Uterus (tissue), 4 donors: ENCODE results near the gene PLA2G15. TPM values are rescaled to one million over a fixed set of nuclear protein-coding genes. Genes with fewer than 3 reads are reported as not detected.
A peak's percentile ranks its signal among the peaks of the same experiment; 100 is the strongest.

Experiments used
- DNase-seq, 2 donors: peaks; one replicate each; pipeline ENCODE4 v3.0.0-alpha.2; 2019 to 2020
- H3K27ac ChIP-seq, 2 donors: fragments of 200-600 bp; sonication (generic); 1 replicate in 1 of 2; 2 replicates in 1 of 2; pipeline ENCODE4 v1.5.1; 2016 to 2018
- H3K27me3 ChIP-seq, 2 donors: fragments of 200-600 bp; sonication (generic); one replicate each; pipeline ENCODE4 v1.5.1; 2018 to 2019; ENCODE audit warnings: control low read depth in 1 of 2
- H3K36me3 ChIP-seq, 2 donors: fragments of 200-600 bp; sonication (generic); one replicate each; pipeline ENCODE4 v1.5.1; 2019; ENCODE audit warnings: control low read depth in 1 of 2
- H3K4me1 ChIP-seq, 2 donors: fragments of 200-600 bp; sonication (generic); one replicate each; pipeline ENCODE4 v1.5.1; 2018 to 2019; ENCODE audit warnings: control low read depth in 1 of 2
- H3K4me3 ChIP-seq, 2 donors: fragments of 200-600 bp; sonication (generic); 1 replicate in 1 of 2; 2 replicates in 1 of 2; pipeline ENCODE4 v1.5.1; 2018 to 2019; ENCODE audit warnings: mild to moderate bottlenecking in 1 of 2
- H3K9me3 ChIP-seq, 2 donors: fragments of 200-600 bp; sonication (generic); one replicate each; pipeline ENCODE4 v1.5.1; 2019; ENCODE audit warnings: control low read depth in 1 of 2
- POLR2A ChIP-seq, 2 donors: fragments of 450-650 bp; IDR thresholded peaks; one replicate each; pipeline ENCODE4 v1.6.1; 2016; ENCODE audit warnings: antibody characterized with exemption in 2 of 2, mild to moderate bottlenecking in 1 of 2, moderate library complexity in 1 of 2
- intact Hi-C: fragments of 100-400 bp; cut with DNase I; formaldehyde crosslinking; loops from one replicate; pipeline ENCODE4 v1.15.1; 2023; ENCODE audit warnings: low total_unique reads
- total RNA-seq, 4 donors: library from RNA; depleted of rRNA in 3 of 4; stranded (reverse); fragments of >200 nt in 3 of 4; gene quantifications; one replicate each; pipeline versions ENCODE4 v1.1.0 to v1.2.4, GENCODE V29; 2014 to 2023
- TF ChIP-seq, protein P1 (sequence below), 4 experiments: fragments of 200-600 bp in 2 of 4; fragments of 450-650 bp in 2 of 4; sonication (generic) in 2 of 4; IDR thresholded peaks; one replicate each; pipeline ENCODE4 v1.5.1; 2016 to 2019; ENCODE audit warnings: antibody characterized with exemption in 4 of 4, mild to moderate bottlenecking in 2 of 4, moderate library complexity in 1 of 4
- donor health status: DM: yes; HTN: yes; CAD: no.

PLA2G15 gene
- total RNA-seq, 4 donors from 2014 or later, result 0.51 to 22.3 (median 7.9) TPM

DNA sequence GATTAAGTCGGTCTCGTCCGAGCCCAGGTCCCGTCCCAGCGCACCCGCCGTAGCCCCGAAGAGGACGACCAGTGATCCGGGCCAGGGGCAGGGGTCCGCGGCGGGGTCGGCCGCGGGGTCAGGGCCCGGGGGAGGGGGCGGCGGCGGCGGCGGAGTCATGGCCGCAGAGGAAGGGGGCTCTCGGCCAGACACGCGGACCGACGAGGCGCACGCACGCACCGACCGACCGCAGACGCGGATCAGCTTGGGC lies 9.4 kb upstream of the PLA2G15 start, which contains the start of gene ESRP2:
Gene ESRP2 (minus strand): TSS at position 241 of the 250 bp plus-strand sequence. CDS start 82 bp downstream, at position 159.
- Histone ChIP-seq H3K27me3 (no peaks in the 10 kb centered on the region), H3K4me3 (peak within 1 kb of the TSS; percentile 43 to 62), H3K36me3 (no peaks in the 10 kb centered on the region), H3K9me3 (no peaks in the 10 kb centered on the region), H3K27ac (peak within 1 kb of the TSS; percentile 64 to 79), H3K4me1 (peaks cover 0 to 13% of the 10 kb centered on the region in 2 donors)
- no peak for TF ChIP-seq POLR2A (IDR thresholded peaks at IDR 0.05)
- TF ChIP-seq, protein P1, sequence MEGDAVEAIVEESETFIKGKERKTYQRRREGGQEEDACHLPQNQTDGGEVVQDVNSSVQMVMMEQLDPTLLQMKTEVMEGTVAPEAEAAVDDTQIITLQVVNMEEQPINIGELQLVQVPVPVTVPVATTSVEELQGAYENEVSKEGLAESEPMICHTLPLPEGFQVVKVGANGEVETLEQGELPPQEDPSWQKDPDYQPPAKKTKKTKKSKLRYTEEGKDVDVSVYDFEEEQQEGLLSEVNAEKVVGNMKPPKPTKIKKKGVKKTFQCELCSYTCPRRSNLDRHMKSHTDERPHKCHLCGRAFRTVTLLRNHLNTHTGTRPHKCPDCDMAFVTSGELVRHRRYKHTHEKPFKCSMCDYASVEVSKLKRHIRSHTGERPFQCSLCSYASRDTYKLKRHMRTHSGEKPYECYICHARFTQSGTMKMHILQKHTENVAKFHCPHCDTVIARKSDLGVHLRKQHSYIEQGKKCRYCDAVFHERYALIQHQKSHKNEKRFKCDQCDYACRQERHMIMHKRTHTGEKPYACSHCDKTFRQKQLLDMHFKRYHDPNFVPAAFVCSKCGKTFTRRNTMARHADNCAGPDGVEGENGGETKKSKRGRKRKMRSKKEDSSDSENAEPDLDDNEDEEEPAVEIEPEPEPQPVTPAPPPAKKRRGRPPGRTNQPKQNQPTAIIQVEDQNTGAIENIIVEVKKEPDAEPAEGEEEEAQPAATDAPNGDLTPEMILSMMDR (IDR thresholded peaks at IDR 0.05), result no peak
- intact Hi-C loops, result no loop called here
- DNase-seq, result peak in 1 of 2 donors; percentile 43

DNA sequence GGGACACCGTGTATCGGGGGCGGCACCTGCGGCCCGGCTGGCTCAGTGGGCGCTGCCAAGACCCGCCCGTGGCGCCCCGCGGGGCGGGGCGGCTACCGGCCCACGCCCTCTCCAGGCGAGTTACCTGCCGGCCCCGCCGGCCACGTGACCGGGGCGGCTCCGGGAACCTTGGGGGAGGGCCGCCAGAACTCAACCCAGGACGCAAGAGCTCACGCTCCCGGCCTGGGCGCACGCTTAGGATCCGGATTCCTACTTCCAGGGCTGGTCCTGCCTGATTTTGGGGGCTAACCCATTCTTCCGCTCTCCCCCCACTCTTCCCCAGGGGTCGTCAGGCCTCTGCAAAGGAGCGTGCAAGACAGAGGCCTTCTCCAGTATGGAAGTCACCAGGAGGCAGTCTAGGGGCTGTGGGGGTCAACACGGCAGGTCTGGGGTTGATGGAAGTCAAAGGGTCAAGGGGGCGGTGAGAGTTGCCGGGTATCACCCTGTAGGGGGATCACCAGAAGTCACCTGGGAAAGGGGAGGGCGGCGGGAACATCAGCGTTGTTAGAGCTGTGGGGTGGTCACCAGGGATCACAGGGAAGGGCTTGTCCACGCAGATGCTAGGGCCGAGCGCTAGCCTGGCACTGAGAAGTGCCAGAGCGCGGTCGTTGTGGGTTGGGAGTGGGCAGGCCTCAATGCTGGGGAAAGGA lies 8.9 kb upstream of the PLA2G15 start:
- intact Hi-C loops, result no loop called here
- peak in 1 of 2 donors; percentile 35 for DNase-seq
- Histone ChIP-seq H3K27me3 (no peaks in the 10 kb centered on the region), H3K27ac (peak overlapping the region in 1 of 2 donors; percentile 79), H3K4me3 (peak overlapping the region in 1 of 2 donors; percentile 23), H3K36me3 (no peaks in the 10 kb centered on the region), H3K9me3 (no peaks in the 10 kb centered on the region), H3K4me1 (peaks cover 0 to 13% of the 10 kb centered on the region in 2 donors)
- peak in 1 of 2 donors; percentile 57 for TF ChIP-seq POLR2A (IDR thresholded peaks at IDR 0.05)
- TF ChIP-seq, protein P1 (IDR thresholded peaks at IDR 0.05), result no peak

DNA sequence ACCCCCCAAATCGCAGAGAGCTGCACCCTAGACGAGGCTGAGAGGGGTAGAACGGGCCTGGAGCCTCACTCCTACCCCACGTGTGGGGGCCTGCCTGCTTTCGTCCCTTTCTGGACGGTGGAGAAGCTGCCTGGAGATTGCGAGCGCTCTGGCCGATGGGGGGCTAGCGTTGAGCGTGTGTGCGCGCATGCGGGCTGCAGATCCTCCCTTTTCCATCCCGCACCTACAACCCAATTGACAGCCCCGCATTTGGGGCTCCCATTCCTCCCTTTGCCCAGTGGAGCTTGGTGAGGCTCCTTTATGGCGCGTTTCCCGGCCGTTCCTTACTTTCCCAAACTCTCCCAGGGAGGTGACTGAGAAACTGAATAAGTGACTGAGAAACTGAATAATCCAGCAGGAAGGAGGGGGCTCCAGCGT lies 8.3 kb upstream of the PLA2G15 start:
- Histone ChIP-seq H3K4me1 (peaks cover 0 to 13% of the 10 kb centered on the region in 2 donors), H3K4me3 (peak overlapping the region; percentile 43 to 62), H3K27me3 (no peaks in the 10 kb centered on the region), H3K36me3 (no peaks in the 10 kb centered on the region), H3K9me3 (no peaks in the 10 kb centered on the region), H3K27ac (peak overlapping the region; percentile 64 to 79)
- no peak for DNase-seq
- intact Hi-C loops, result no loop called here
- no peak for TF ChIP-seq POLR2A (IDR thresholded peaks at IDR 0.05)
- TF ChIP-seq, protein P1 (IDR thresholded peaks at IDR 0.05), result no peak

DNA sequence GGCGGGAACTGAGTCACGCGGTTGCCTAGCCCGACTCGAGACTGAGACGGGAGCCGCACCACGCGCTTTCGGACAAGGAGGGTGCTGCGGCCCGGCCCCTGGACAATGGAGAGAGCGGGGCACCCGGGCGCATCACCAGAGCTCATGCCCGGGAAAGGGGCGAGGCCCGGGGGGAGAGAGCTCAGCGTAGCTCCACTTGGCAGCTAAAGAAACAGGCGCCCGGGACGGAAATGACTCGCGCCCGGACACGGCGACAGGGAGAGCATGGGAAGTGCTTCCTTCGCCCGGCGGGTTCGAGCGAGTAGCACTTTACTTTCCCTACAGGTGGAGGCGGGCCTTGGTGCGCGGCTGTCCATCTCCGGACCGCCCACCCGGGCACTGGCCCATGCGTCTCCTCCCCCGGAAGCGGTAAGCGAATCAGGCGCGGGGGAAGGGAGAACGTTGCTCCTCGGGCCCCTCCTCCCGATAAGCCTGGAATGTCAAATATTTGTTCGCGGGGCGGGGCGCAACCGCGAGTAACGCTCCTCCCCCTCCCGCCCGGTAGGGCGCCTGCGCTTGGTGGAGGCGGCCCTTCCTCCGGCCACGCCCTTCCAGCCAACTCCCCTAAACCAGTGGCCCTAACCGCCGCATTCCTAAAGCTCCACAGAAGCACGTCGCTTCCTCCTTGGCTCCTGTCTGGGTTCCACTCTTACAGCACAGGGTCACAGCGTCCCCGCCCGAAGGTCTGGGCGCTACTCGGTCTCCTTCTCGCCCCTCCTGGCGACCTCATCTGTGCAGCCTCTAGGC lies 7.7 kb upstream of the PLA2G15 start:
- Histone ChIP-seq H3K4me1 (peaks cover 0 to 13% of the 10 kb centered on the region in 2 donors), H3K9me3 (no peaks in the 10 kb centered on the region), H3K27ac (peak overlapping the region; percentile 64 to 79), H3K4me3 (peak overlapping the region; percentile 43 to 62), H3K27me3 (no peaks in the 10 kb centered on the region), H3K36me3 (no peaks in the 10 kb centered on the region)
- intact Hi-C loops, result no loop called here
- TF ChIP-seq, protein P1 (IDR thresholded peaks at IDR 0.05), result peak in 2 of 4 experiments; percentile 22 to 30
- peak; percentile 70 to 88 for TF ChIP-seq POLR2A (IDR thresholded peaks at IDR 0.05)
- peak; percentile 97 to 99 for DNase-seq

DNA sequence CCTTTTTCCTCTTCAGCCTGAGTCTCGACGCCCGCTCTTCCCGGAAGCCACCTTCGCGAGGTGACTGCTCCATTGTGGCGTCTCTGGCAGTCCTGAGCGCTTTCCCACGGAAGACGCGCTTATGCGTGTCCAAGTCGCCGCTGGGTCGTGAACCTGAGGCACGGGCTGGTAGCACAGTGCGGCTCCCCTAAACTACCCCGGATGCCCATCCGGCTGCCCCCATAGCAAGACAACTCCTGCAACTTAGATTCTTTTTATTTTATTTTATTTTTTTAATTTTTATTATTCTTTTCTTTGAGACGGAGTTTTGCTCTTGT lies 7.2 kb upstream of the PLA2G15 start:
- Histone ChIP-seq H3K9me3 (no peaks in the 10 kb centered on the region), H3K4me1 (peaks cover 0 to 13% of the 10 kb centered on the region in 2 donors), H3K27me3 (no peaks in the 10 kb centered on the region), H3K27ac (peak overlapping the region; percentile 64 to 76), H3K4me3 (peak overlapping the region; percentile 43 to 62), H3K36me3 (no peaks in the 10 kb centered on the region)
- TF ChIP-seq, protein P1 (IDR thresholded peaks at IDR 0.05), result no peak
- no peak for TF ChIP-seq POLR2A (IDR thresholded peaks at IDR 0.05)
- intact Hi-C loops, result no loop called here
- no peak for DNase-seq
